CD14-positive monocyte (primary cell): ENCODE results near the gene ALDH18A1. TPM values are rescaled to one million over a fixed set of nuclear protein-coding genes. Genes with fewer than 3 reads are reported as not detected.

Source experiments
- DNase-seq, 3 donors: peaks; one replicate each; pipeline ENCODE4 v3.0.0-alpha.2; 2011 to 2022
- H2AFZ ChIP-seq: 2 replicates; pipeline ENCODE4 v1.6.0; 2012; ENCODE audit warnings: mild to moderate bottlenecking, low read depth, low read length, inconsistent platforms; ENCODE audit not compliant: insufficient read depth, poor library complexity, severe bottlenecking
- H3K27ac ChIP-seq, 2 donors: 1 replicate in 1 of 2; 2 replicates in 1 of 2; pipeline ENCODE4 v1.5.1; 2012 to 2013; ENCODE audit warnings: low read length in 2 of 2, control low read depth in 1 of 2, inconsistent platforms in 1 of 2, low read depth in 1 of 2, mild to moderate bottlenecking in 1 of 2
- H3K27me3 ChIP-seq, 2 donors: one replicate each; pipeline versions ENCODE4 v1.6.0 to v1.6.1; 2011 to 2013; ENCODE audit warnings: low read length in 2 of 2; ENCODE audit not compliant: control insufficient read depth in 2 of 2, insufficient read depth in 2 of 2
- H3K36me3 ChIP-seq, 2 donors: replicated peaks in 1 of 2; 1 replicate in 1 of 2; 2 replicates in 1 of 2; pipeline versions ENCODE4 v1.5.1 to v1.6.1; 2012 to 2013; ENCODE audit warnings: low read length in 2 of 2, control low read depth in 1 of 2, inconsistent platforms in 1 of 2, mild to moderate bottlenecking in 1 of 2; ENCODE audit not compliant: insufficient read depth in 2 of 2, control insufficient read depth in 1 of 2
- H3K4me1 ChIP-seq, 2 donors: 1 replicate in 1 of 2; 2 replicates in 1 of 2; pipeline versions ENCODE4 v1.5.1 to v1.6.1; 2012 to 2013; ENCODE audit warnings: low read length in 2 of 2, control low read depth in 1 of 2, inconsistent platforms in 1 of 2, mild to moderate bottlenecking in 1 of 2, moderate library complexity in 1 of 2; ENCODE audit not compliant: insufficient read depth in 2 of 2, control insufficient read depth in 1 of 2
- H3K4me2 ChIP-seq: replicated peaks from 2 replicates; pipeline ENCODE3; 2012; ENCODE audit warnings: low read length, moderate library complexity, mild to moderate bottlenecking; ENCODE audit not compliant: poor library complexity, severe bottlenecking; ENCODE audit errors: extremely low read depth
- H3K4me3 ChIP-seq, 3 experiments: fragments of 200-600 bp in 1 of 3; sonication (generic) in 1 of 3; replicated peaks in 1 of 3; 1 replicate in 2 of 3; 2 replicates in 1 of 3; pipeline ENCODE4 v1.5.1; 2011 to 2013; ENCODE audit warnings: low read length in 3 of 3, mild to moderate bottlenecking in 3 of 3, control low read depth in 2 of 3, low read depth in 2 of 3, inconsistent platforms in 1 of 3, moderate library complexity in 1 of 3
- H3K79me2 ChIP-seq: 2 replicates; pipeline ENCODE4 v1.6.0; 2012; ENCODE audit warnings: mild to moderate bottlenecking, control low read depth, inconsistent platforms, low read length, moderate library complexity; ENCODE audit not compliant: insufficient read depth
- H3K9ac ChIP-seq: 2 replicates; pipeline ENCODE4 v1.6.0; 2017; ENCODE audit warnings: low read length, mild to moderate bottlenecking; ENCODE audit not compliant: insufficient read depth, poor library complexity, severe bottlenecking
- H3K9me3 ChIP-seq, 2 donors: replicated peaks in 1 of 2; 1 replicate in 1 of 2; 2 replicates in 1 of 2; pipeline versions ENCODE4 v1.5.1 to v1.6.1; 2012 to 2013; ENCODE audit warnings: low read length in 2 of 2, control low read depth in 1 of 2; ENCODE audit not compliant: control insufficient read depth in 1 of 2, insufficient read depth in 1 of 2
- H4K20me1 ChIP-seq: 2 replicates; pipeline ENCODE4 v1.6.0; 2012; ENCODE audit warnings: mild to moderate bottlenecking, low read length, control low read depth, moderate library complexity; ENCODE audit not compliant: insufficient read depth
- H3K27ac Mint-ChIP-seq, 7 donors: one replicate each; pipeline ENCODE4 v1.8.0; 2020; ENCODE audit warnings: mild to moderate bottlenecking in 7 of 7, mixed read lengths in 7 of 7, moderate library complexity in 6 of 7, inconsistent platforms in 2 of 7
- H3K27me3 Mint-ChIP-seq, 3 donors: one replicate each; pipeline ENCODE4 v1.8.0; 2021 to 2022; ENCODE audit warnings: low read depth in 3 of 3, mild to moderate bottlenecking in 3 of 3, mixed read lengths in 3 of 3, moderate library complexity in 3 of 3, inconsistent platforms in 1 of 3
- H3K36me3 Mint-ChIP-seq, 2 donors: one replicate each; pipeline ENCODE4 v1.8.0; 2020; ENCODE audit warnings: mixed read lengths in 2 of 2, inconsistent platforms in 1 of 2, mild to moderate bottlenecking in 1 of 2
- H3K4me1 Mint-ChIP-seq: one replicate; pipeline ENCODE4 v1.8.0; 2020; ENCODE audit warnings: mild to moderate bottlenecking, mixed read lengths
- H3K4me3 Mint-ChIP-seq, 2 donors: one replicate each; pipeline ENCODE4 v1.8.0; 2020; ENCODE audit warnings: mild to moderate bottlenecking in 2 of 2, mixed read lengths in 2 of 2, moderate library complexity in 1 of 2
- H3K9me3 Mint-ChIP-seq, 7 donors: one replicate each; pipeline ENCODE4 v1.8.0; 2020 to 2022; ENCODE audit warnings: mixed read lengths in 7 of 7, mild to moderate bottlenecking in 6 of 7, moderate library complexity in 6 of 7, inconsistent platforms in 2 of 7
- CTCF ChIP-seq: fragments of 200-600 bp; IDR thresholded peaks from one replicate; pipeline ENCODE4 v1.8.0; 2022; ENCODE audit warnings: antibody characterized with exemption, mild to moderate bottlenecking
- WGBS: methylation state at CpG from one replicate; pipeline ENCODE4 v1.1.5; 2013; ENCODE audit warnings: missing lambda C conversion rate; ENCODE audit not compliant: insufficient coverage; 5-methylcytosine and 5-hydroxymethylcytosine counted together
- intact Hi-C, 2 donors: fragments of 100-400 bp; cut with micrococcal nuclease; formaldehyde crosslinking; loops; one replicate each; pipeline versions ENCODE4 v1.15.0 to v1.15.1; 2023
- polyA plus RNA-seq, 3 donors: library from polyadenylated mRNA; depleted of rRNA in 1 of 3; unstranded in 2 of 3; stranded (reverse) in 1 of 3; fragments of 300-500 nt in 2 of 3; fragments of >200 nt in 1 of 3; fragmentation: Illumina TruSeq in 2 of 3; gene quantifications; 1 replicate in 2 of 3; 2 replicates in 1 of 3; pipeline ENCODE4 v1.2.3, GENCODE V29; 2012 to 2021

Gene ALDH18A1
- polyA plus RNA-seq, 3 donors = 1.7 to 2.6 (median 2.6) TPM

GRCh38 chr10:95559471-95559870, 97.0 kb downstream of the ALDH18A1 start:
- no peak overlapping the region for H2AFZ ChIP-seq
- no peaks in the 10 kb centered on the region for H3K36me3 ChIP-seq
- DNase-seq = no peak
- WGBS = 88% methylated on average over 2 of the region's 4 CpGs
- Mint-ChIP-seq H3K27ac (no peak overlapping the region), H3K4me1 (peaks cover 15% of the 10 kb centered on the region), H3K4me3 (peak overlapping the region in 1 of 2 donors; percentile 67), H3K36me3 (peaks cover 0 to 3% of the 10 kb centered on the region in 2 donors), H3K9me3 (peaks cover 0 to 1% (median 0%) of the 10 kb centered on the region in 7 donors), H3K27me3 (peaks cover 22 to 38% (median 32%) of the 10 kb centered on the region in 3 donors)
- TF ChIP-seq CTCF = no peak
- H3K27me3 ChIP-seq = peaks cover 14 to 23% of the 10 kb centered on the region in 2 donors
- H3K4me3 ChIP-seq = no peak overlapping the region
- H3K27ac ChIP-seq = no peak overlapping the region
- no peak overlapping the region for H3K4me2 ChIP-seq
- H3K9ac ChIP-seq = no peak overlapping the region
- peaks cover 11 to 15% of the 10 kb centered on the region in 2 donors for H3K4me1 ChIP-seq
- H4K20me1 ChIP-seq = no peaks in the 10 kb centered on the region
- H3K9me3 ChIP-seq = no peaks in the 10 kb centered on the region
- H3K79me2 ChIP-seq = no peaks in the 10 kb centered on the region
- intact Hi-C loops = no loop called here

- peaks cover 11 to 15% of the 10 kb centered on the region in 2 donors for H3K4me1 ChIP-seq
- DNase-seq = no peak
- H2AFZ ChIP-seq = no peak overlapping the region
- no peak overlapping the region for H3K9ac ChIP-seq
- H3K27ac ChIP-seq = no peak overlapping the region
- H3K27me3 ChIP-seq = peaks cover 14 to 23% of the 10 kb centered on the region in 2 donors
- H3K9me3 ChIP-seq = no peaks in the 10 kb centered on the region
- no peak for TF ChIP-seq CTCF
- H3K36me3 ChIP-seq = no peaks in the 10 kb centered on the region
- no peak overlapping the region for H3K4me2 ChIP-seq
- intact Hi-C loops = no loop called here
- Mint-ChIP-seq H3K27ac (no peak overlapping the region), H3K4me1 (peaks cover 15% of the 10 kb centered on the region), H3K27me3 (peaks cover 22 to 37% (median 32%) of the 10 kb centered on the region in 3 donors), H3K4me3 (peak overlapping the region in 1 of 2 donors; percentile 67), H3K36me3 (peaks cover 0 to 3% of the 10 kb centered on the region in 2 donors), H3K9me3 (peaks cover 0 to 3% (median 0%) of the 10 kb centered on the region in 7 donors)
- no peaks in the 10 kb centered on the region for H3K79me2 ChIP-seq
- WGBS = no CpG with 5 or more reads among the region's 1 CpG
- no peaks in the 10 kb centered on the region for H4K20me1 ChIP-seq
- H3K4me3 ChIP-seq = no peak overlapping the region
Observed at GRCh38 chr10:95558593-95559320, 97.8 kb downstream of the ALDH18A1 start.
